Liver (tissue), 9 donors: ENCODE measurements around the gene CASZ1. TPM values are rescaled to one million over a fixed set of nuclear protein-coding genes. Genes with fewer than 3 reads are reported as not detected.

Experiments
- DNase-seq: peaks from one replicate; pipeline ENCODE4 v3.0.0-alpha.2; 2017; ENCODE audit warnings: low spot score
- H3K27ac ChIP-seq, 2 donors: one replicate each; pipeline ENCODE4 v1.7.0; 2013; ENCODE audit warnings: inconsistent platforms in 2 of 2, low read length in 2 of 2, control low read depth in 1 of 2, low read depth in 1 of 2, mild to moderate bottlenecking in 1 of 2
- H3K27me3 ChIP-seq, 4 donors: one replicate each; pipeline versions ENCODE4 v1.6.1 to v1.7.0; 2013; ENCODE audit warnings: low read length in 3 of 4, inconsistent platforms in 1 of 4, mild to moderate bottlenecking in 1 of 4, moderate library complexity in 1 of 4; ENCODE audit not compliant: control insufficient read depth in 4 of 4, insufficient read depth in 4 of 4
- H3K36me3 ChIP-seq, 4 donors: one replicate each; pipeline versions ENCODE4 v1.6.1 to v1.7.0; 2013; ENCODE audit warnings: low read length in 3 of 4, mild to moderate bottlenecking in 3 of 4, low read depth in 1 of 4, moderate library complexity in 1 of 4; ENCODE audit not compliant: control insufficient read depth in 4 of 4, insufficient read depth in 3 of 4
- H3K4me1 ChIP-seq, 4 donors: one replicate each; pipeline versions ENCODE4 v1.6.1 to v1.7.0; 2013; ENCODE audit warnings: low read length in 3 of 4, mild to moderate bottlenecking in 3 of 4, moderate library complexity in 1 of 4; ENCODE audit not compliant: control insufficient read depth in 4 of 4, insufficient read depth in 4 of 4
- H3K4me3 ChIP-seq, 3 donors: one replicate each; pipeline versions ENCODE4 v1.6.1 to v1.7.0; 2013; ENCODE audit warnings: low read length in 3 of 3, control low read depth in 1 of 3, low read depth in 1 of 3, mild to moderate bottlenecking in 1 of 3
- H3K9ac ChIP-seq, 2 donors: one replicate each; pipeline ENCODE4 v1.7.0; 2013; ENCODE audit warnings: low read length in 2 of 2, mild to moderate bottlenecking in 2 of 2, moderate library complexity in 2 of 2, control low read depth in 1 of 2, low read depth in 1 of 2
- H3K9me3 ChIP-seq, 4 donors: one replicate each; pipeline versions ENCODE4 v1.6.1 to v1.7.0; 2013; ENCODE audit warnings: low read length in 3 of 4; ENCODE audit not compliant: control insufficient read depth in 4 of 4
- CTCF ChIP-seq: fragments of 150-350 bp; IDR thresholded peaks from 2 replicates; pipeline ENCODE4 v1.5.1; 2017; ENCODE audit warnings: improper control_type of control experiment, low read depth, low read length; ENCODE audit not compliant: missing input control
- FOXA1 ChIP-seq: IDR thresholded peaks from 2 replicates; pipeline ENCODE4 v1.6.1; 2016; ENCODE audit warnings: antibody characterized with exemption
- FOXA2 ChIP-seq: IDR thresholded peaks from 2 replicates; pipeline ENCODE4 v1.6.1; 2016; ENCODE audit warnings: antibody characterized with exemption
- HNF4A ChIP-seq, 2 donors: conservative IDR thresholded peaks; 2 replicates each; pipeline ENCODE4 v1.6.1; 2016; ENCODE audit warnings: antibody characterized with exemption in 2 of 2, mild to moderate bottlenecking in 2 of 2
- HNF4G ChIP-seq: IDR thresholded peaks from 2 replicates; pipeline ENCODE4 v1.6.1; 2016; ENCODE audit warnings: antibody characterized with exemption
- JUND ChIP-seq, 2 donors: IDR thresholded peaks; 2 replicates each; pipeline ENCODE4 v1.6.1; 2016; ENCODE audit warnings: antibody characterized with exemption in 2 of 2
- MAX ChIP-seq: IDR thresholded peaks from 2 replicates; pipeline ENCODE4 v1.6.1; 2016; ENCODE audit warnings: antibody characterized with exemption
- NR2F2 ChIP-seq: IDR thresholded peaks from 2 replicates; pipeline ENCODE4 v1.6.1; 2016; ENCODE audit warnings: antibody characterized with exemption
- RAD21 ChIP-seq, 2 donors: IDR thresholded peaks; 2 replicates each; pipeline ENCODE4 v1.6.1; 2016; ENCODE audit warnings: antibody characterized with exemption in 2 of 2, mild to moderate bottlenecking in 2 of 2
- REST ChIP-seq: IDR thresholded peaks from 2 replicates; pipeline ENCODE4 v1.6.1; 2016; ENCODE audit warnings: antibody characterized with exemption, mild to moderate bottlenecking
- RXRA ChIP-seq, 2 donors: IDR thresholded peaks; 2 replicates each; pipeline ENCODE4 v1.6.1; 2017 to 2018; ENCODE audit warnings: antibody characterized with exemption in 2 of 2, mild to moderate bottlenecking in 1 of 2
- SP1 ChIP-seq: IDR thresholded peaks from 2 replicates; pipeline ENCODE4 v1.6.1; 2018; ENCODE audit warnings: antibody characterized with exemption, mild to moderate bottlenecking
- TAF1 ChIP-seq: conservative IDR thresholded peaks from 2 replicates; pipeline ENCODE4 v1.6.1; 2016; ENCODE audit warnings: antibody characterized with exemption, mild to moderate bottlenecking
- WGBS: extraction: QIAGEN DNeasy Blood & Tissue Kit; methylation state at CpG from one replicate; pipeline ENCODE4 v1.1.7; 2013; 5-methylcytosine and 5-hydroxymethylcytosine counted together
- polyA plus RNA-seq, 2 donors: library from polyadenylated mRNA; stranded (reverse) in 1 of 2; unstranded in 1 of 2; fragments of 200-250 nt in 1 of 2; fragments of >200 nt in 1 of 2; fragmentation: Nextera tagmentation in 1 of 2; extraction: Ambion mirVana in 1 of 2; gene quantifications; one replicate each; pipeline versions ENCODE4 v1.2.1 to v1.2.3, GENCODE V29; 2013 to 2015
- total RNA-seq, 2 donors: library from RNA; depleted of rRNA; stranded (reverse); fragments of >200 nt; gene quantifications; one replicate each; pipeline ENCODE4 v1.2.3, GENCODE V29; 2014
- TF ChIP-seq, protein P1 (sequence below): IDR thresholded peaks from 2 replicates; pipeline ENCODE4 v1.6.1; 2016; ENCODE audit warnings: antibody characterized with exemption
- donor health status: healthy.
- donor health status: healthy.
- donor health status: healthy.
- donor health status: healthy.
- donor health status: healthy.

CASZ1 gene
- total and polyA plus RNA-seq, 4 donors = 1.0 to 3.5 (median 1.9) TPM

- no peak for DNase-seq
- Histone ChIP-seq H3K27ac (no peak overlapping the region), H3K9me3 (no peaks in the 10 kb centered on the region), H3K4me1 (no peaks in the 10 kb centered on the region), H3K4me3 (no peak overlapping the region), H3K36me3 (no peaks in the 10 kb centered on the region), H3K9ac (no peak overlapping the region), H3K27me3 (no peaks in the 10 kb centered on the region)
- 73% methylated on average over 4 of the region's 4 CpGs for WGBS
- TF ChIP-seq REST = no peak
- TF ChIP-seq FOXA2 = no peak
- no peak for TF ChIP-seq JUND (IDR thresholded peaks at IDR 0.05)
- TF ChIP-seq NR2F2 = no peak
- no peak for TF ChIP-seq RXRA (IDR thresholded peaks at IDR 0.05)
- TF ChIP-seq TAF1 = no peak
- TF ChIP-seq HNF4G = no peak
Measured at GRCh38 chr1:10751160-10751559, 45.3 kb downstream of the CASZ1 start.

DNA sequence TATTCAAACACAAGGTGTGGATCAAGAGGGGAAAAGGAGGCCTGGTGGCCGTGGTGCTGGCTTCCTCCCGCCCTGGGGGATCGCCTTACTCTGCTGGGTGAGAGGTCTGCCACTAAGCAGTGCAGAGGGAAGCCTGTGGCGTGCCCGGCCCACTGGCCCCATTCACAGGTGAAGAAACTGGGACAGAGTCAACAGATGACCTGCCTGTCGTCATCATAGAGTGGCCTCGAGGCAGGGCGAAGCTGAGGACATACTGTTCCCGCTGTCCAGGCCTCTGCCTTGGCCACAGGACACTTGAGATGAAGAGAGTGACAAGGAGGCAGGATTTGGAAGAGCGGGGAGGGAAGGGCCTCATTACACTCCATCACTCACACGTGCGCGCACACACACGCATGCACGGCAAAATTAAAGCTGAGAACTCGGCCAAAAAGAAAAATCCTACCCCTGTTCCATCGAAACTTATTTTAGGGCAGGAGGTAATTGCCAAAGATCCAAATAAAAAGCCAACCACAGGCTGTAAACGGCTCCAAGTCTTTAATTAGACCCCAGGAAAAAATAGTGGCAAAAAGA is 50.5 kb downstream of the CASZ1 start:
- TF ChIP-seq CTCF (no peak), MAX (no peak), RAD21 (IDR thresholded peaks at IDR 0.05) (no peak), HNF4A (conservative IDR thresholded peaks at IDR 0.05) (no peak), NR2F2 (no peak), SP1 (no peak), FOXA1 (no peak), REST (no peak), JUND (IDR thresholded peaks at IDR 0.05) (no peak)
- TF ChIP-seq, protein P1, sequence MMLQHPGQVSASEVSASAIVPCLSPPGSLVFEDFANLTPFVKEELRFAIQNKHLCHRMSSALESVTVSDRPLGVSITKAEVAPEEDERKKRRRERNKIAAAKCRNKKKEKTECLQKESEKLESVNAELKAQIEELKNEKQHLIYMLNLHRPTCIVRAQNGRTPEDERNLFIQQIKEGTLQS = no peak
- Histone ChIP-seq H3K9me3 (no peaks in the 10 kb centered on the region), H3K4me1 (peaks cover 0 to 17% (median 12%) of the 10 kb centered on the region in 4 donors), H3K27ac (no peak overlapping the region), H3K4me3 (no peak overlapping the region), H3K36me3 (no peaks in the 10 kb centered on the region), H3K27me3 (no peaks in the 10 kb centered on the region), H3K9ac (no peak overlapping the region)
- 94% methylated on average over 18 of the region's 18 CpGs for WGBS
- no peak for DNase-seq
